Measurements from ENCODE around the gene GABBR2.

Gene GABBR2

GRCh38 chr9:98396656-98397055 lies 312.1 kb downstream of the GABBR2 start:
- TF ChIP-seq GATA2 (IDR thresholded peaks at IDR 0.05; ENCODE audit: low read depth, low read length) = no peak; the same call in 1 of the 2 replicates
- TF ChIP-seq GATA3 (IDR thresholded peaks at IDR 0.05; ENCODE audit: low read depth, low read length) = no peak

GRCh38 chr9:98396236-98396635 lies 312.5 kb downstream of the GABBR2 start:
- TF ChIP-seq GATA3 (IDR thresholded peaks at IDR 0.05; ENCODE audit: low read depth, low read length) = no peak
- TF ChIP-seq GATA2 (IDR thresholded peaks at IDR 0.05; ENCODE audit: low read depth, low read length) = no peak

GRCh38 chr9:98391867-98392266 lies 316.9 kb downstream of the GABBR2 start:
- TF ChIP-seq GATA2 (IDR thresholded peaks at IDR 0.05; ENCODE audit: low read depth, low read length) (no peak), GATA3 (IDR thresholded peaks at IDR 0.05; ENCODE audit: low read depth, low read length) (no peak)

- no peak for TF ChIP-seq GATA2 (IDR thresholded peaks at IDR 0.05; ENCODE audit: low read depth, low read length)
- no peak for TF ChIP-seq GATA3 (IDR thresholded peaks at IDR 0.05; ENCODE audit: low read depth, low read length)
Observed at GRCh38 chr9:98391406-98391805, 317.3 kb downstream of the GABBR2 start.

- TF ChIP-seq GATA3 (IDR thresholded peaks at IDR 0.05; ENCODE audit: low read depth, low read length) (no peak), GATA2 (IDR thresholded peaks at IDR 0.05; ENCODE audit: low read depth, low read length) (no peak)
Observed at GRCh38 chr9:98385751-98386150, 323.0 kb downstream of the GABBR2 start.

- TF ChIP-seq GATA3 (IDR thresholded peaks at IDR 0.05; ENCODE audit: low read depth, low read length) = no peak
- TF ChIP-seq GATA2 (IDR thresholded peaks at IDR 0.05; ENCODE audit: low read depth, low read length) = no peak
Observed at GRCh38 chr9:98383758-98384157, 325.0 kb downstream of the GABBR2 start.

GRCh38 chr9:98381311-98382103 lies 327.2 kb downstream of the GABBR2 start:
- TF ChIP-seq GATA3 (IDR thresholded peaks at IDR 0.05; ENCODE audit: low read depth, low read length) = no peak
- TF ChIP-seq GATA2 (IDR thresholded peaks at IDR 0.05; ENCODE audit: low read depth, low read length) = no peak

- no peak for TF ChIP-seq GATA3 (IDR thresholded peaks at IDR 0.05; ENCODE audit: low read depth, low read length)
- no peak for TF ChIP-seq GATA2 (IDR thresholded peaks at IDR 0.05; ENCODE audit: low read depth, low read length)
Observed at GRCh38 chr9:98380065-98380681, 328.6 kb downstream of the GABBR2 start.

- TF ChIP-seq GATA2 (IDR thresholded peaks at IDR 0.05; ENCODE audit: low read depth, low read length) (no peak), GATA3 (IDR thresholded peaks at IDR 0.05; ENCODE audit: low read depth, low read length) (no peak)
Observed at GRCh38 chr9:98379572-98379971, 329.2 kb downstream of the GABBR2 start.

GRCh38 chr9:98378794-98379193 lies 329.9 kb downstream of the GABBR2 start:
- no peak for TF ChIP-seq GATA3 (IDR thresholded peaks at IDR 0.05; ENCODE audit: low read depth, low read length)
- no peak for TF ChIP-seq GATA2 (IDR thresholded peaks at IDR 0.05; ENCODE audit: low read depth, low read length)

- TF ChIP-seq GATA2 (IDR thresholded peaks at IDR 0.05; ENCODE audit: low read depth, low read length) = no peak
- no peak for TF ChIP-seq GATA3 (IDR thresholded peaks at IDR 0.05; ENCODE audit: low read depth, low read length)
Observed at GRCh38 chr9:98378206-98378780, 330.4 kb downstream of the GABBR2 start.

GRCh38 chr9:98375138-98375726 lies 333.5 kb downstream of the GABBR2 start:
- no peak for TF ChIP-seq GATA2 (IDR thresholded peaks at IDR 0.05; ENCODE audit: low read depth, low read length)
- no peak for TF ChIP-seq GATA3 (IDR thresholded peaks at IDR 0.05; ENCODE audit: low read depth, low read length)

GRCh38 chr9:98374385-98375051 lies 334.2 kb downstream of the GABBR2 start:
- TF ChIP-seq GATA3 (IDR thresholded peaks at IDR 0.05; ENCODE audit: low read depth, low read length) (no peak), GATA2 (IDR thresholded peaks at IDR 0.05; ENCODE audit: low read depth, low read length) (no peak)

- no peak for TF ChIP-seq GATA3 (IDR thresholded peaks at IDR 0.05; ENCODE audit: low read depth, low read length)
- TF ChIP-seq GATA2 (IDR thresholded peaks at IDR 0.05; ENCODE audit: low read depth, low read length) = no peak
Observed at GRCh38 chr9:98373609-98374008, 335.1 kb downstream of the GABBR2 start.
